ENCODE results near the gene ERMARD.
A peak's percentile ranks its signal among the peaks of the same experiment; 100 is the strongest.

The ERMARD gene

DNA sequence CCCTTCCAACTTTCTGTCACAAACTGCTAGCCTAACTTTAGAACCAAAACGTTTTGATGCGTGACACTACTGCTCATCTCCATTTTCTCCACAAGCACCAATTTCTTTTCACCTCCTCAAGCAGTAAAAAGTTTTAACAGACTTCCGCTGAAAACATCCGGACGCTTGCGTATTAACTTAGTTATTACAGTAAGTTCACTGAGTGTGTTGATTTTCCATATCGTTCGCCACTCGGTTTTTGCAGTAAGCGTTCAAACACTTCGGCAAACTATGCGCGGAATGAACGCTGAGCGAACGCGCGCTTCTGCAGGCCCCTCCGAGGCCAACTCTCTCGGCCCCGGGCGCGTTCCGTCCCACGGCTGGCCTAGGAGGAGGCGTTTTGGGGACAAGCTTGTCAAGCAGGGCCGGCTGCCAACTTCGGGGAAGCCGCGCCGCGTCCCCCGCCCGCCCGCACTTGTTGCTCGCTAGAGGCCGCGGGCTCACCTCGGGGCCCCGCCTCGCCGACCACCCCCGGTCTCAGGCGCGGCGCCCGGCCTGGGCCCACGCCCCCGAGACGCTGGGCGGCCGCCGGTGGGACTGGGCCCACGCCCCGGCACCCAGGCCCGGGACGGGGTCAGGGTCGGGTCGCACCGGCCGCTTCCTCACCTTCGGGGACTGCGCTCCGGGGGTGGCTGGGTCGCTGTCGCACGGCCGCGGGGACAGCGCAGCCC is 28.1 kb upstream of the ERMARD start:
- CTCF ChIA-PET = no interaction called here
- TF ChIP-seq, protein P1, sequence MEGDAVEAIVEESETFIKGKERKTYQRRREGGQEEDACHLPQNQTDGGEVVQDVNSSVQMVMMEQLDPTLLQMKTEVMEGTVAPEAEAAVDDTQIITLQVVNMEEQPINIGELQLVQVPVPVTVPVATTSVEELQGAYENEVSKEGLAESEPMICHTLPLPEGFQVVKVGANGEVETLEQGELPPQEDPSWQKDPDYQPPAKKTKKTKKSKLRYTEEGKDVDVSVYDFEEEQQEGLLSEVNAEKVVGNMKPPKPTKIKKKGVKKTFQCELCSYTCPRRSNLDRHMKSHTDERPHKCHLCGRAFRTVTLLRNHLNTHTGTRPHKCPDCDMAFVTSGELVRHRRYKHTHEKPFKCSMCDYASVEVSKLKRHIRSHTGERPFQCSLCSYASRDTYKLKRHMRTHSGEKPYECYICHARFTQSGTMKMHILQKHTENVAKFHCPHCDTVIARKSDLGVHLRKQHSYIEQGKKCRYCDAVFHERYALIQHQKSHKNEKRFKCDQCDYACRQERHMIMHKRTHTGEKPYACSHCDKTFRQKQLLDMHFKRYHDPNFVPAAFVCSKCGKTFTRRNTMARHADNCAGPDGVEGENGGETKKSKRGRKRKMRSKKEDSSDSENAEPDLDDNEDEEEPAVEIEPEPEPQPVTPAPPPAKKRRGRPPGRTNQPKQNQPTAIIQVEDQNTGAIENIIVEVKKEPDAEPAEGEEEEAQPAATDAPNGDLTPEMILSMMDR (conservative IDR thresholded peaks at IDR 0.05; ENCODE audit: low read depth) = no peak

DNA sequence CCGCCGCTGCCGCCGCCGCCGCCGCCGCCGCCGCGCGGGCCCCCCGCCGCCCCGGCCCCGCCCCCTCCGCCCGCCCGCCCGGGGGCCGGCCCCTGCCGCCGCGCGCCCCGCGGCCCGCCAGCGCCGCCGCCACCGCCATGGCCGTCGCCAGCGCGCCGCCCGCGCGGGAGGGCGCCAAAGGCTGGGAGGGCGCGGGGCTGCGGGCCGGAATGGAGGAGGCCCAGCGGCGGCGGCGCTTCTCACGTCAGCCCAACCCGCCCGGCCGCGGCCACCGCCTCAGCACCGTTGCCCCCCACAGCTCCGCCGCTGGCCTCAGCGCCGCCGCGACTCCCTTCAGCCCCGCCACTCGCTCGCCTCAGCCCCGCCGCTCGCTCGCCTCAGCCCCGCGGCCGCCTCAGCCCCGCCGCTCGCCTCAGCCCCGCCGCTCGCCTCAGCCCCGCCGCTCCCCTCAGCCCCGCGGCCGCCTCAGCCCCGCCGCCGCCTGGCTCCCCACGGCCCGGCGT is 27.4 kb upstream of the ERMARD start:
- ChIA-PET CTCF (no interaction called here), POLR2A (ENCODE audit: low non-redundant PET) (no interaction called here)
- DNase-seq (ENCODE audit: low spot score) = peak; percentile 26
- TF ChIP-seq, protein P1 (conservative IDR thresholded peaks at IDR 0.05; ENCODE audit: low read depth) = no peak
- peak overlapping the region; percentile 83 for H3K27ac ChIP-seq

More for the DNA sequence above, 28.1 kb upstream of the ERMARD start:
- peak overlapping the region; percentile 83 for H3K27ac ChIP-seq
- DNase-seq (ENCODE audit: low spot score) = peak; percentile 23
- POLR2A ChIA-PET (ENCODE audit: low non-redundant PET) = no interaction called here

DNA sequence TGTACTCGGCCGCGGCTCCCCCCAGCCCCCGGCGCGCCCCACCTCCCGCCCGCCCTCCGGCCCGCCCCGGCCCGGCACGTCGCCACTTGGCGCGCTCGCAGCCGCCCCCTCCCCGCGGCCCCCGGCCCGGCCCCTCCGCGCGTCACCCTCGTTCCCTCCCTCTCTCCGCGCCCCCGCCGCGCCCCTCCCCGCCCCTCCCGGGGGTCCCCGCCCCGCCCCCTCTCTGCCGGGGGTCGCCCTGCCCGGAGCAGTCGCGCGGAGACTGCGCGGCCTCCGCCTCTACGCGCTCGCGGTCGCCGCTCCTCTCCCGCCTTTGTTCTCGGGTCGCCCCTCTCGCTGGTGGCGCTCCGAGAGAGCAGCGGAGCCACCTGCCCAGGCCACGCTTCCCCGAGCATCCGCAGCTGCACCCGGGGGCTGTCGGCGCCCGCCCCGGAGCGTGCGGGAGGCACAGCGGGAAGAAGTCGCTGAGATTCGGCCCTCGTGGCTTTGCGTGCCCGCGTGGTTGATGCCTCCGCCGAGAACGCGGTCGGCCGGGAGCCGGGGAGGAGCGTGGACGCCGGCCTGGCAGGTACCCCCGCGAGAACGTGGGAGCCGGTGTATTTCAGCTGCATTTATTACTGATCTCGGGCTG is 26.8 kb upstream of the ERMARD start, which contains the start of gene PHF10:
Gene PHF10, minus strand, starts transcription at position 7 of the 631 bp plus-strand sequence. CDS start 569 bp downstream, outside the sequence.
- TF ChIP-seq, protein P1 (conservative IDR thresholded peaks at IDR 0.05; ENCODE audit: low read depth) = no peak
- POLR2A ChIA-PET (ENCODE audit: low non-redundant PET) = no interaction called here
- H3K27ac ChIP-seq = peak within 1 kb of the TSS; percentile 83
- DNase-seq (ENCODE audit: low spot score) = peak; percentile 19
- CTCF ChIA-PET = no interaction called here

DNA sequence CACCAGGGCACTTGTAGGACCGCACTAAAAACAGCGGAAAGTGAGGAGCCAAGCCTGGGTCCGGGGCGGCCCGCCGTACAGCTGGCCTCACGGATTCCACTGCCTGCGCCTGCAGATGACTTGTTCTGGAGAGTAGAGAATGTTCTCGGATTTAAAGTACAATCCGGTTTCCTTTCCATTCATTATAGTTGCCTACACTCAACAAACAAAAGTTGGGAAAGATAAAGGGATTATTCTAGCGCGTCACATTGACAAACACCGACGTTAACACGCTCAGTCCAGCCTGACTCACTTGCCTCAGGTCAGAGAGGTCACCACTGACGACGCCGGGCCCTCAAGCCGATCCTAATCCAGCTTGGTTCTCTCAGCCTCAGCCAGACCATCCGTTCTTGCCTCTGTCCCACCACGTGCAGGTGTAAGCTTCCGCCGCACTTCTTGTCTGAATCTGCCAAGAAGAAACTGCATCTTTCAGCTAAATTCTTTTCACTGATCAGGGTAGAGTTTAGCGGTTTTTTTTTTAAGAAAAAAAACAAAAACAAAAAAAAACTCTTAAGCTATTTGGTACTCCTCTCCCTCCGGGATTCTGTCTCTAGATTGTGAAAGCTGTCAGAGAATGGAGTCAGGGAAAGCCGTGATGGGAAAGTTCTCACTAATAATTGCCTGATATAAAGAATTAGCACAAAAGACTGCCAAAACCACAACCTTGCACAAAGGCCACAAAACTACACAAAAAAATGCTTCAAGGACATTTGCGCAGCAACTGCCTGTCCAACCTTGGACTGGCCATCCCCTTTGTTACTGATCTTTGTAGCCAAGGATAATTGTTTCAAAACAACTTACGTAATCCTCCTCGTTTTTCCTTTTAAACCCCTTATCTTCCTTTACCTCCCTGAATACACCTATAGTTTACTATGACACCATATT is 26.0 kb upstream of the ERMARD start:
- peak; percentile 39 for DNase-seq (ENCODE audit: low spot score)
- POLR2A ChIA-PET (ENCODE audit: low non-redundant PET) = no interaction called here
- H3K27ac ChIP-seq = peak overlapping the region; percentile 83
- TF ChIP-seq, protein P1 (conservative IDR thresholded peaks at IDR 0.05; ENCODE audit: low read depth) = no peak
- CTCF ChIA-PET = no interaction called here

DNA sequence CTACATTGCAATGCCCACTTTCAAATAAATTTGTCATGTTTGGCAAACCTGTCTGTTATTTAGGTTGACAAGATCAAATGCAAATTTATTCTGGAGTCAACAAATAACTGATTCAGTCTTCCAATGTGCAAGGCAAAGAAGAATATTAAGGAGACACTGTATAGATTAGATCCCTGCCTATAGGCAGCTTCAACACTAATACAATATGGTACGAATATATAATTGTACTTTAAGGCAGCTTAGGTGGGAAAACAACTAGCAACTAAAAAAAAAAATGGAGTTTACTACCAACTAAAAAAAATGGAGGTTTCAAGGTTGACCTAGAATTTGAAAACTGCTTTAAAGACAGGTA is 25.4 kb upstream of the ERMARD start:
- no peak overlapping the region for H3K27ac ChIP-seq
- DNase-seq (ENCODE audit: low spot score) = no peak
- ChIA-PET POLR2A (ENCODE audit: low non-redundant PET) (no interaction called here), CTCF (interaction anchor here (0.6 to 0.7 kb wide), 2 partner anchors 21 to 59 kb away, joined by 3 read pairs; no protein-coding TSS in a partner anchor)
- TF ChIP-seq, protein P1 (conservative IDR thresholded peaks at IDR 0.05; ENCODE audit: low read depth) = no peak

DNA sequence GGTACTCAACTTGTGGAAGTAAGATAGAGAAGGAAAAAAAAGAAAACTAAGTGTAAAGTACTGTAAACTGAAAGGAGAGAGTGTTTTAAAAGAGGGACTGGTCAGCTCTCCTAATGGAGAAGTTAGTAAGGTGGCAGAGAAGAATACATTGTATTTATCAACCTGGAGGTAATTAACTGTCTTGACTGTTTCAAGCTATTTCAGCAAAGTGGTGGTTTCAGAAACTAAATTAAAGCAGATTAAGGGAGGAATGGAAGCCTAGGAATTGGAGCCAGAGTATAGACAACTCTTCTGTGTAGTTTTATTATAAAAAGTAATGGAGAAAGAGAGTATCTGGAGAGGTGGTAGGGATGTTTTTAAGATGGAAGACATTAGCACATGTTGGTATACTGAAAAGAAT is 24.5 kb upstream of the ERMARD start:
- H3K27ac ChIP-seq = no peak overlapping the region
- ChIA-PET CTCF (interaction anchor here (0.6 kb wide), 1 partner anchor 53 kb away, joined by 4 read pairs; no protein-coding TSS in a partner anchor), POLR2A (ENCODE audit: low non-redundant PET) (no interaction called here)
- DNase-seq (ENCODE audit: low spot score) = no peak
- TF ChIP-seq, protein P1 (conservative IDR thresholded peaks at IDR 0.05; ENCODE audit: low read depth) = no peak

All from RWPE1 (cell line).